HG03097 (cell line): ENCODE data around the gene TRMT11.
A peak's percentile ranks its signal among the peaks of the same experiment; 100 is the strongest.
"Not testable (repeated sequence)": the region's sequence is repeated elsewhere in the genome, so short reads cannot be mapped to it uniquely, and the experiment has no call there.

Experiments
- ATAC-seq: cut with Tn5 transposase; IDR thresholded peaks from one replicate; pipeline ENCODE4 v1.9.1; 2021; ENCODE audit not compliant: unreplicated experiment, low FRiP score

The TRMT11 gene

GRCh38 chr6:125986301-125987025 lies at the start of gene TRMT11:
TSS of gene TRMT11 (plus strand) at chr6:125986540. CDS start at chr6:125986551, 11 bp downstream.
- peak; percentile 99 for ATAC-seq

- ATAC-seq: no peak
These were observed 47.3 kb upstream of the TRMT11 start for GRCh38 chr6:125939026-125939425.

- ATAC-seq: no peak
These were observed 46.5 kb upstream of the TRMT11 start for GRCh38 chr6:125939791-125940190.

- ATAC-seq: no peak
These were observed 45.9 kb upstream of the TRMT11 start for GRCh38 chr6:125940247-125941041.

DNA sequence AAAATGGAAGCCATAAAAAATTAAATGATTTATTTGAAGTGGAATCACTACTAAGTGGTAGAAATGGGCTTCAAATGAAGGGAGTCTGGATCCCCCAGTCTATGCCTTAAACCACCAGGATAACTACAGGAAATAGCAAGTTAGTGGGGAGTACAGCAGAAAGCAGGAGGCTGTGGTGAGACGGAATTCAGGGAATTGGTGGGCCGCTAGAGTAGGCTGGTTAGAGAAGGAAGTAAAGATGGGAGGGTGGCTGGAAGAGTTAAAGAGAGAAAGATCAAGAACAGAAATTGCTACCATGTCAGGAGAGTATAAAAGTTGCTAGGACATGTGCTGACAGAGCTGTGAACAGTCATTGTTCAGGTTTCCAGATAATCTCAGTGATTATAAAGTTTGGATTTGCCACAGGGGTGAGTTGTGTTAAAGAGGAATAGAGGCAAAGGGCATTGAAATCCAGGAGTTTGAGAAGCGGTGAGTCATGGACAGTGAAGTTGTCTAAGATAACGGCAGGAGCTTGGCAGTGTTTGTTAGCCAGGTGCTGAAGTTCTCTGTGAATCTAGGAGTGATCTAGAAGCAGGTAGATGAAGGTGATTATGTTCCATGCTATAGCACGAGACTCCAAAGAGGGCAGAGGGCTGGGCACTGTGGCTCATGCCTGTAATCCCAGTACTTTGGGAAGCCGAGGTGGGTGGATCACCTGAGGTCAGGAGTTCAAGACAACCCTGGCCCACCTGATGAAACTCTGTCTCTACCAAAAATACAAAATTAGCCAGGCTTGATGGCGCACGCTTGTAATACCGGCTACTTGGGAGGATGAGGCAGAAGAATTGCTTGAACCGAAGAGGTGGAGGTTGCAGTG lies 43.4 kb upstream of the TRMT11 start:
- ATAC-seq: no peak

- no peak for ATAC-seq
These were observed 42.6 kb upstream of the TRMT11 start for GRCh38 chr6:125943528-125944433.

DNA sequence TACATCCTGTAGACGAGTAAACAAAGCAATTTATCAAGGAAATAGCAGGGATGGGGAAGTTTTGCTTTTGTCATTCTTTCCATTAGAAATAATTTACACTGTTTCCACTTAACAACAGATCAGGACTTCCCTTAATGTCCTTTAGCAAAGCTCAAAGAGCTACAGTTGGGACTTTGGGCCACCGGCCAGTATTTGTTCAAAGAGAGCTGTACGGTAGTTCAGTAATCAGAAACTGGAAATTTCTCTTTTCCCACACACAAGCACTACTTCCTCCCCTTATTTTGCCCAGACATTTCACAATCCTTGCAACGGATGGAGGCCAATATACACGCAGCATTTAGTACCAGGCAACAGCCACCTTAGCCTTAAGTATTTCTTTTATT lies 41.9 kb upstream of the TRMT11 start:
- ATAC-seq: no peak

DNA sequence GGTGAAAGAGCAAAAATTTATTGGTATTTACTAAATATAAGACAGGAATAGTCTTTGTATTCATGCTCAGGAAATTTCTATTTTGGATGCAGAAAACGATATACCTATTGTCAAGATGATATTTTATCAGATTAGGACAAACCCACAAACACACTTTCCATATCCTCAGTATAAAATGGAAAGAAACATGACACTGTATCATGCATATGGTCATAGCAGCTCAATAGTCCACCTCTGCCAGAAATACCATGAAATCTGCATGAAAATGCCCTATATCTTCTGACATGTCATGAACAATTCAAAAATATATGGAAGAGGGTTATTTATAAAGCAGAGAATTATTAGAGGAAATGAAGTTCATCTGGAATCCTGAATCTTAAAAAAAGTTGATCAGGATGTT lies 41.4 kb upstream of the TRMT11 start:
- ATAC-seq: no peak

- ATAC-seq: no peak
These were observed 40.8 kb upstream of the TRMT11 start for GRCh38 chr6:125945378-125946141.

DNA sequence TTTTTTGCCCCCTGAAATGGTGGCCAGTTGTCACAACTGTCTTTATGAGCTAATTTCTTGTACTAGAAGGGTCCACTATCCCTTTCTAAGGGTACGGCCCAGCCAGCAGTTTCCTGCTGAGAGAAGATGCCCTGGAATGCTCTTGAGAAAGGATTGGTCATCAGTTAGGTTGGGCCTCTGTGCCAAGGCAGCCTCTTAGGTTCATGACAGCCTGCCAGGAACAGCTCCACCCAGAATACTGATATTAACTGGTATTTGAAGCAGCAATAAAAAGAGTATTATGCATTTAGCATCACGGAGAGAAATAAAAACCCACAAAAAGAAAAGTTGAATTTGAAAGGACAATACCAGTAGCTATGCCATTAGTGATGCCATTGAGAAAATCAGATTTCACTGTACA lies 38.7 kb upstream of the TRMT11 start:
- no peak for ATAC-seq

DNA sequence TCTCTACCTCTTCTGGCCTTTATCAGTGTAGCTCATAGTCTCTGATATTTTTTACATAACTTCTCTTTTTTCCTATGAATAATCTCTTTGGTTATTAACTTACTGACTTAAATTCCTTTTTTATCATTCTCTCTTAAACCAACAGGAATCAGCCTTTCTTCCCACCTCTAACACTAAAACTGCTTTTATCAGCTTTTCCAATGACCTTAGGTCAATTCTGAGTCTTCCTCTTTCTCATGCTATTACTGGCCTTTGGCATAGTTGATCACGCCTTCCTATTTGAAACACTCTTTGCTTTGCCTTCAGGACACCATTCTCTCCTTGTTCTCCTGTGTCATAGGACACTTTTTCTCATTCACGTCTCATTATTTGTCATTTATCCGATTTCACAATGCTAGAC lies 37.9 kb upstream of the TRMT11 start:
- no peak for ATAC-seq

DNA sequence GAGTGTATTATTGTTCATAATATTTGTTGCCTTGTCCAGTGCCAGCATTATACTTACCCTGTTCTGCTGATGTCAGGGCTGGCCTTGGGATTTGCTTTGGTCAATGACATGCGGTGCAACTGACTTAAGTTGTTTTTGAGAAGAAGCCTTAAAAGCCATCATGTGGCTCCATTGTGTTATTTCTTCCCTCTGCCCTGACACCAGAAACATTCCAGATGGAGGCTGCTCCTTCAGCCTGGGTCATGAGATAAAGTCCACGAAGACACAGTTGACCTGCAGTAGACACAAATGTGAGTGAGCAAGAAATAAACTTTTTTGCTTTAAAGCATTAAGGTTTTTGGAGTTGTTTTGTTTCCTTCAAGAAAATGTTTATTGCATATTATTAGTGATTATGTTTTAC lies 37.3 kb upstream of the TRMT11 start:
- ATAC-seq: no peak

GRCh38 chr6:125950293-125950692 lies 36.0 kb upstream of the TRMT11 start:
- ATAC-seq: no peak

- ATAC-seq: not testable (repeated sequence)
These were observed 35.6 kb upstream of the TRMT11 start for GRCh38 chr6:125950716-125951115.

GRCh38 chr6:125951323-125951722 lies 35.0 kb upstream of the TRMT11 start:
- ATAC-seq: no peak

DNA sequence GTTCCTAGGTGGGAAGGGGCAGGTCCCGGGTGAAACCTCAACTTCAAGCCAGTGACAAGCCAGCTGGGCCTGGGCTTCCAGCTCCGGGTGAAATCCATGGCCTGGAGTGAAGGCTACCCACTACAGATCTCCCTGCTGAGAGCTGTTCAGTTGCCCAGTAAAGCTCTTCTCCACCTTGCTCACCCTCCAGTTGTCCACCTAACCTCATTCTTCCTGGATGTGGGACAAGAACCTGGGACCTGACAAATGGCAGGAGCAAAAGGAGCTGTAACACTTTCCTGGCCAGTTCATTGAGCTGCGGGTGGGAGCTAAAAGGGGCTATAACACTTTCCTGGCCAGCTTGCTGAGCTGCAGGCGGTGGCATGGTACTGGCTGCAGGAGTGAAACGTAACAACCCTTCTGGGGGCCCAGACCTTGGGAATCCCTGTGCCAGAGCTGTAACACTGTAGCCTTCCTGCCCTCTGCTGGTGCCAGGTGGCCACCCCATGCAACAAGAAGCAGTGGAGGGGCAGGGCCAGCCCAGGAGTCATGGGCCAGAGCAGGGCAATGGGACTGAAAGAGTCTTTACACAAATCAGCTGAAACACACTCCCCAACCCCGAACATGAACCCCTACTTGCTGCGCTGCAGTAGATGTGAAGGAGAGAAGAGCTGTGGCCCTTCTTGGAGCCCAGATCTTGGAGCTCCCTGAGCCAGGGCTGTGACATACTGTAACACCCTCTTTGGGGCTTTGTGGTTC lies 33.4 kb upstream of the TRMT11 start:
- ATAC-seq: no peak

DNA sequence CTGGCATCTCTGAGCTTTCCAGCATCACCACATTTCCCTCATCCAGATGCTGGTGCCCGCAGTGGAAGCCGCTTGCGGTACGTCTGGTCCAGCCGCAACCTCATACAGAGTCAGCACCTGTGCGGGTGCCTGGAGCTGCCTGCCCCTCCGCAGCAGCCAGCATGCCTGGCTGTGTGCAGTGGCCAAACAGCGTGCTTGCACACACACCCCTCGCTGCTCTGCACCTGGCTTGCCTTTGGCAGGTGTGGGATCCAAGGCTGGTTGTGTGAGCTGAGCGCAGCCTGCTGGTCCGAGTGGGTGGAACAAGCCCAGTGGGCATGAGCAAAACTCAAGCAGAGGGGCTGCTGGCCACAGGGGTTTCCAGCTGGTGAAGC lies 32.9 kb upstream of the TRMT11 start:
- ATAC-seq: no peak

DNA sequence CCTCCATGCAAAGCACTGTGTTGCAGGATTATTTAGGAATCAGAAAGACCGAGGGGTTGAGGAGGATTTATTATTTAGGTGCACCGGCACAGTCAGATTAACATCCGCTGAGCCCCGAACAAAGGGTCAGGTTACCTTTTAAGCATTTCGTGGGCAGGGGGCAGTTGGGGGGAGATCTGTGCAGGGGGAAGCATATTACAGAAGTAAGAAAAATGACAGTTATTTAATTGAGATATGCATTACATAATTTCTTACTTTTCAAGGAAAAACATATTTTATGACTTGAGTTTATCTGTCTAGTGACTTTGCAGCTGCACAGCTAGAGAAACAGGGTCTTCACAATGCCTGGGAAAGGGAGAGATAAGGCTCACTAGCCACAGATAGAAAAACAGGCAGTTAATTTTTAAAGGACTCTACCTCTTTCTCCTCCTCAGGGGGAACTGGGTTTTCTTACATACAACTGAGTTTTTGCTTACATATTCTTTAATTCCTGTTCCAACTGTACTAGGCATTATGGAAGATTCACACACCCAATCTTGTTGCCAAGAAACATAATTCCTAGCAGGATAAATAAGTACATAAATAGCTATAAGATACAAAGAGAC lies 31.5 kb upstream of the TRMT11 start:
- no peak for ATAC-seq
